HG02852 (cell line): ENCODE measurements around the gene RHO.

Source experiments
- ATAC-seq: cut with Tn5 transposase; IDR thresholded peaks from one replicate; pipeline ENCODE4 v1.9.1; 2021; ENCODE audit warnings: mild to moderate bottlenecking, moderate library complexity; ENCODE audit not compliant: unreplicated experiment

RHO gene

GRCh38 chr3:129519896-129520715, 8.3 kb upstream of the RHO start:
- ATAC-seq = no peak

GRCh38 chr3:129520960-129521359, 7.5 kb upstream of the RHO start:
- no peak for ATAC-seq

GRCh38 chr3:129521611-129522010, 6.8 kb upstream of the RHO start:
- no peak for ATAC-seq

- no peak for ATAC-seq
Observed at GRCh38 chr3:129522953-129523352, 5.5 kb upstream of the RHO start.

- ATAC-seq = no peak
Observed at GRCh38 chr3:129524081-129524480, 4.4 kb upstream of the RHO start.

- no peak for ATAC-seq
Observed at GRCh38 chr3:129525341-129525968, 3.0 kb upstream of the RHO start.

- peak; percentile 97 for ATAC-seq
Observed at GRCh38 chr3:129526121-129526900, 2.1 kb upstream of the RHO start.

GRCh38 chr3:129527262-129527661, 1.2 kb upstream of the RHO start:
- ATAC-seq = no peak

GRCh38 chr3:129529436-129530210, 1.2 kb downstream of the RHO start:
- ATAC-seq = no peak

- ATAC-seq = no peak
Observed at GRCh38 chr3:129530251-129530791, 1.9 kb downstream of the RHO start.

- ATAC-seq = no peak
Observed at GRCh38 chr3:129530821-129531220, 2.4 kb downstream of the RHO start.

GRCh38 chr3:129531699-129532098, 3.3 kb downstream of the RHO start:
- ATAC-seq = no peak

GRCh38 chr3:129532261-129532660, 3.8 kb downstream of the RHO start:
- ATAC-seq = no peak

- no peak for ATAC-seq
Observed at GRCh38 chr3:129533406-129533805, 5.0 kb downstream of the RHO start.

GRCh38 chr3:129534428-129535027, 6.1 kb downstream of the RHO start:
- ATAC-seq = no peak

- ATAC-seq = no peak
Observed at GRCh38 chr3:129535075-129535474, 6.6 kb downstream of the RHO start.

- ATAC-seq = no peak
Observed at GRCh38 chr3:129536374-129536667, 7.9 kb downstream of the RHO start.

- ATAC-seq = no peak
Observed at GRCh38 chr3:129536804-129537203, 8.4 kb downstream of the RHO start.

- ATAC-seq = no peak
Observed at GRCh38 chr3:129539206-129539605, 10.8 kb downstream of the RHO start.

- ATAC-seq = no peak
Observed at GRCh38 chr3:129540776-129541516, 12.5 kb downstream of the RHO start.
